ENCODE measurements around the gene C1QC. TPM values are rescaled to one million over a fixed set of nuclear protein-coding genes. Genes with fewer than 3 reads are reported as not detected.

The C1QC gene
- total and polyA plus RNA-seq, 2 donors (not counting 1 experiment from before 2014, with no cell fraction given): not detected

DNA sequence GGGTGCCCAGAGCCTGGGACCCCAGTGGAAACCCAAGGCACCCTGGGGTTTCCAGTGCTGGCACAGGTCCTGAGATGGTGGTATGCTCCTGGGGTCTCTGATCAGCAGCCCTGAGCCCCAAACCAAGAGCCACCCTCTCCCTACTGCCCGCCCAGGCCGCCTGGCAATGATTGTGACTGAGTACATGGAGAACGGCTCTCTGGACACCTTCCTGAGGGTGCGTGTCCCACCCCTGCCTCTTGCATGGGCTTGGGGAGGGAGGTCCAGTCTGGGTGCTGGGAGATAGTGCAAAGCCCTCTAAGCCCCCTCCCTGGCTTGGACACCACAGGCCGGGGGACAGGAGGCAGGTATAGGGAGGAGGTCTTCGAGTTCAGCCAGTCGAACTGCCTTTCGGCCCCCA lies 45.4 kb upstream of the C1QC start:
- CTCF ChIA-PET: no interaction called here
- H3K4me1 Mint-ChIP-seq: no peaks in the 10 kb centered on the region
- no peak for ATAC-seq (ENCODE audit: low read depth)
- no peaks in the 10 kb centered on the region for H3K4me1 ChIP-seq (ENCODE audit: control insufficient read depth in 2 of 2, insufficient read depth in 2 of 2, low read length in 2 of 2)
- no peak overlapping the region for H3K4me3 Mint-ChIP-seq
- H3K9ac ChIP-seq (ENCODE audit: low read length): no peak overlapping the region
- WGBS (ENCODE audit: insufficient coverage): 94% methylated on average over 3 of the region's 8 CpGs
- no peaks in the 10 kb centered on the region for H4K20me1 ChIP-seq (ENCODE audit: control insufficient read depth, insufficient read depth, low read length, poor library complexity, severe bottlenecking)
- no peak overlapping the region for H3K4me2 ChIP-seq (replicated peaks; ENCODE audit: low read depth, low read length, poor library complexity, severe bottlenecking)
- H3K27ac Mint-ChIP-seq: no peak overlapping the region
- H3K27me3 ChIP-seq (replicated peaks in 1 of 4; ENCODE audit: control extremely low read depth in 1 of 4, control insufficient read depth in 3 of 4, insufficient read depth in 4 of 4, low read length in 3 of 4): peaks cover 0 to 4% (median 0%) of the 10 kb centered on the region in 4 experiments
- POLR2A ChIA-PET: no interaction called here
- no peak overlapping the region for H2AFZ ChIP-seq (ENCODE audit: insufficient read depth, low read depth, low read length, poor library complexity, severe bottlenecking)
- no peak for TF ChIP-seq EZH2 (IDR thresholded peaks at IDR 0.05; ENCODE audit: borderline replicate concordance, insufficient read depth, low read depth, low read length, poor library complexity, severe bottlenecking)
- TF ChIP-seq, protein P1, sequence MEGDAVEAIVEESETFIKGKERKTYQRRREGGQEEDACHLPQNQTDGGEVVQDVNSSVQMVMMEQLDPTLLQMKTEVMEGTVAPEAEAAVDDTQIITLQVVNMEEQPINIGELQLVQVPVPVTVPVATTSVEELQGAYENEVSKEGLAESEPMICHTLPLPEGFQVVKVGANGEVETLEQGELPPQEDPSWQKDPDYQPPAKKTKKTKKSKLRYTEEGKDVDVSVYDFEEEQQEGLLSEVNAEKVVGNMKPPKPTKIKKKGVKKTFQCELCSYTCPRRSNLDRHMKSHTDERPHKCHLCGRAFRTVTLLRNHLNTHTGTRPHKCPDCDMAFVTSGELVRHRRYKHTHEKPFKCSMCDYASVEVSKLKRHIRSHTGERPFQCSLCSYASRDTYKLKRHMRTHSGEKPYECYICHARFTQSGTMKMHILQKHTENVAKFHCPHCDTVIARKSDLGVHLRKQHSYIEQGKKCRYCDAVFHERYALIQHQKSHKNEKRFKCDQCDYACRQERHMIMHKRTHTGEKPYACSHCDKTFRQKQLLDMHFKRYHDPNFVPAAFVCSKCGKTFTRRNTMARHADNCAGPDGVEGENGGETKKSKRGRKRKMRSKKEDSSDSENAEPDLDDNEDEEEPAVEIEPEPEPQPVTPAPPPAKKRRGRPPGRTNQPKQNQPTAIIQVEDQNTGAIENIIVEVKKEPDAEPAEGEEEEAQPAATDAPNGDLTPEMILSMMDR (IDR thresholded peaks at IDR 0.05): no peak
- H3K79me2 ChIP-seq (ENCODE audit: control insufficient read depth, insufficient read depth, low read length): no peaks in the 10 kb centered on the region
- intact Hi-C loops (cut with micrococcal nuclease): no loop called here
- H3K9me3 ChIP-seq (ENCODE audit: control extremely low read depth in 1 of 3, control insufficient read depth in 2 of 3, insufficient read depth in 1 of 3, low read length in 2 of 3): no peaks in the 10 kb centered on the region
- H3K27me3 Mint-ChIP-seq: peaks cover 3% of the 10 kb centered on the region
- DNase-seq: no peak
- no peaks in the 10 kb centered on the region for H3K36me3 ChIP-seq (replicated peaks in 1 of 2; ENCODE audit: control extremely low read depth in 1 of 2, control insufficient read depth in 1 of 2, extremely low read depth in 1 of 2, insufficient read depth in 2 of 2, low read length in 1 of 2)
- H3K9me3 Mint-ChIP-seq (ENCODE audit: insufficient read depth): no peaks in the 10 kb centered on the region
- H3K27ac ChIP-seq (ENCODE audit: low read length in 2 of 2): no peak overlapping the region
- no peak overlapping the region for H3K4me3 ChIP-seq (ENCODE audit: control extremely low read depth in 1 of 5, extremely low read depth in 1 of 5, insufficient read depth in 1 of 5, low read depth in 2 of 5, low read length in 4 of 5)

DNA sequence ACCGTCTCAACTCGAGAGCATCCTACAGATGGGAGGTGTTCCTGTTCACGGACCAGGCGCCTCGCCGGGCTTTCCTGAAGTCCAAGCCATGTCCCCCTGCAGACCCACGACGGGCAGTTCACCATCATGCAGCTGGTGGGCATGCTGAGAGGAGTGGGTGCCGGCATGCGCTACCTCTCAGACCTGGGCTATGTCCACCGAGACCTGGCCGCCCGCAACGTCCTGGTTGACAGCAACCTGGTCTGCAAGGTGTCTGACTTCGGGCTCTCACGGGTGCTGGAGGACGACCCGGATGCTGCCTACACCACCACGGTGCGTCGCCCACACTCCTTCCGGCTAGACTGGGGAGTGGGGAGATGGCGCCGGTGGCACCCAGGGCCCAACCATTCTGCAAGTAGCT lies 44.7 kb upstream of the C1QC start:
- POLR2A ChIA-PET: no interaction called here
- DNase-seq (no peak), ATAC-seq (ENCODE audit: low read depth) (no peak)
- Histone ChIP-seq H3K27ac (ENCODE audit: low read length in 2 of 2) (no peak overlapping the region), H3K4me3 (ENCODE audit: control extremely low read depth in 1 of 5, extremely low read depth in 1 of 5, insufficient read depth in 1 of 5, low read depth in 2 of 5, low read length in 4 of 5) (no peak overlapping the region), H3K79me2 (ENCODE audit: control insufficient read depth, insufficient read depth, low read length) (no peaks in the 10 kb centered on the region), H3K9me3 (ENCODE audit: control extremely low read depth in 1 of 3, control insufficient read depth in 2 of 3, insufficient read depth in 1 of 3, low read length in 2 of 3) (no peaks in the 10 kb centered on the region), H3K4me1 (ENCODE audit: control insufficient read depth in 2 of 2, insufficient read depth in 2 of 2, low read length in 2 of 2) (no peaks in the 10 kb centered on the region), H2AFZ (ENCODE audit: insufficient read depth, low read depth, low read length, poor library complexity, severe bottlenecking) (no peak overlapping the region), H3K9ac (ENCODE audit: low read length) (no peak overlapping the region), H3K4me2 (replicated peaks; ENCODE audit: low read depth, low read length, poor library complexity, severe bottlenecking) (no peak overlapping the region), H3K36me3 (replicated peaks in 1 of 2; ENCODE audit: control extremely low read depth in 1 of 2, control insufficient read depth in 1 of 2, extremely low read depth in 1 of 2, insufficient read depth in 2 of 2, low read length in 1 of 2) (no peaks in the 10 kb centered on the region), H3K27me3 (replicated peaks in 1 of 4; ENCODE audit: control extremely low read depth in 1 of 4, control insufficient read depth in 3 of 4, insufficient read depth in 4 of 4, low read length in 3 of 4) (peaks cover 0 to 2% (median 0%) of the 10 kb centered on the region in 4 experiments), H4K20me1 (ENCODE audit: control insufficient read depth, insufficient read depth, low read length, poor library complexity, severe bottlenecking) (no peaks in the 10 kb centered on the region)
- H3K9me3 Mint-ChIP-seq (ENCODE audit: insufficient read depth): no peaks in the 10 kb centered on the region
- CTCF ChIA-PET: no interaction called here
- H3K4me1 Mint-ChIP-seq: no peaks in the 10 kb centered on the region
- peaks cover 7% of the 10 kb centered on the region for H3K27me3 Mint-ChIP-seq
- TF ChIP-seq, protein P1 (IDR thresholded peaks at IDR 0.05): no peak
- TF ChIP-seq EZH2 (IDR thresholded peaks at IDR 0.05; ENCODE audit: borderline replicate concordance, insufficient read depth, low read depth, low read length, poor library complexity, severe bottlenecking): no peak
- intact Hi-C loops (cut with micrococcal nuclease): no loop called here
- H3K27ac Mint-ChIP-seq: no peak overlapping the region
- H3K4me3 Mint-ChIP-seq: no peak overlapping the region
- WGBS (ENCODE audit: insufficient coverage): 84% methylated on average over 16 of the region's 24 CpGs

Measured in B cell (primary cell).